A673 (cell line): ENCODE measurements around the gene VTN. TPM values are rescaled to one million over a fixed set of nuclear protein-coding genes. Genes with fewer than 3 reads are reported as not detected.
"Not testable (repeated sequence)": the region's sequence is repeated elsewhere in the genome, so short reads cannot be mapped to it uniquely, and the experiment has no call there.

Experiments
- BruUV-seq: library from RNA; stranded (reverse); fragments of 400-500 nt; replicated peaks from 2 replicates; lab custom pipeline; 2021; lab: Mats Ljungman, UMichigan
- CTCF ChIA-PET: fragments of 300-600 bp; sonication (Branson Sonifier 250); formaldehyde crosslinking; loops from one replicate; lab custom pipeline; 2022; ENCODE audit warnings: antibody characterized with exemption; lab: Charles Lee
- POLR2A ChIA-PET: fragments of 300-600 bp; sonication (Branson Sonifier 250); formaldehyde crosslinking; loops from one replicate; lab custom pipeline; 2022; ENCODE audit warnings: antibody characterized with exemption; ENCODE audit not compliant: low non-redundant PET; lab: Charles Lee
- DNase-seq: peaks from one replicate; pipeline ENCODE4 v3.0.0-alpha.2; 2015; ENCODE audit warnings: low spot score
- H3K27ac ChIP-seq: fragments of 200-600 bp; sonication (generic); 2 replicates; pipeline ENCODE4 v1.5.1; 2016; ENCODE audit warnings: mixed run types, low read depth, mild to moderate bottlenecking, mixed read lengths, antibody characterized with exemption, low read length; ENCODE audit not compliant: poor library complexity, severe bottlenecking
- H3K27me3 ChIP-seq: fragments of 200-600 bp; sonication (generic); replicated peaks from 2 replicates; pipeline ENCODE4 v1.6.1; 2017; ENCODE audit warnings: mixed run types, low read depth, mild to moderate bottlenecking, mixed read lengths, antibody characterized with exemption, low read length; ENCODE audit not compliant: insufficient read depth, poor library complexity
- H3K36me3 ChIP-seq: fragments of 200-600 bp; sonication (generic); 2 replicates; pipeline ENCODE4 v1.6.1; 2016; ENCODE audit warnings: mixed run types, mild to moderate bottlenecking, mixed read lengths, antibody characterized with exemption, low read length; ENCODE audit not compliant: insufficient read depth, poor library complexity, severe bottlenecking
- H3K4me1 ChIP-seq: fragments of 200-600 bp; sonication (generic); 2 replicates; pipeline ENCODE4 v1.6.1; 2017; ENCODE audit warnings: mixed run types, mild to moderate bottlenecking, mixed read lengths, antibody characterized with exemption, low read length; ENCODE audit not compliant: insufficient read depth, poor library complexity, severe bottlenecking
- H3K4me3 ChIP-seq: fragments of 200-600 bp; sonication (generic); 2 replicates; pipeline ENCODE4 v1.5.1; 2016; ENCODE audit warnings: low read depth, mixed run types, mild to moderate bottlenecking, mixed read lengths, low read length; ENCODE audit not compliant: poor library complexity, severe bottlenecking
- H3K9me3 ChIP-seq: fragments of 200-600 bp; sonication (generic); 2 replicates; pipeline ENCODE4 v1.6.1; 2016; ENCODE audit warnings: mixed run types, low read depth, mild to moderate bottlenecking, mixed read lengths, antibody characterized with exemption, low read length; ENCODE audit not compliant: poor library complexity, severe bottlenecking
- CTCF ChIP-seq: fragments of 300-800, 200-600 bp; sonication (generic); conservative IDR thresholded peaks from 2 replicates; pipeline ENCODE4 v1.5.1; 2017; ENCODE audit warnings: low read depth, mild to moderate bottlenecking, antibody characterized with exemption, low read length, moderate library complexity, mixed read lengths
- EZH2 ChIP-seq: fragments of 200-600 bp; sonication (generic); IDR thresholded peaks from 2 replicates; pipeline ENCODE4 v1.6.1; 2017; ENCODE audit warnings: borderline replicate concordance, low read depth, mild to moderate bottlenecking, mixed read lengths, antibody characterized with exemption, low read length; ENCODE audit not compliant: poor library complexity, severe bottlenecking
- intact Hi-C: fragments of 100-400 bp; cut with micrococcal nuclease; formaldehyde crosslinking; loops from one replicate; pipeline ENCODE4 v1.10.0; 2022; ENCODE audit not compliant: unreplicated experiment
- total RNA-seq: library from RNA; stranded (reverse); gene quantifications from 2 replicates; pipeline ENCODE4 v1.2.3, GENCODE V29; 2021

VTN gene
- total RNA-seq, 1 experiment from 2014 or later: 0.26 TPM

- DNase-seq: no peak
- no peak overlapping the region for H3K4me3 ChIP-seq
- H3K4me1 ChIP-seq: peaks cover 6% of the 10 kb centered on the region
- intact Hi-C loops: no loop called here
- BruUV-seq: no TSS peak
- H3K27me3 ChIP-seq: no peaks in the 10 kb centered on the region
- ChIA-PET POLR2A (no interaction called here), CTCF (no interaction called here)
- TF ChIP-seq EZH2 (no peak), CTCF (no peak)
- no peak overlapping the region for H3K27ac ChIP-seq
- peaks cover 33% of the 10 kb centered on the region for H3K36me3 ChIP-seq
- H3K9me3 ChIP-seq: no peaks in the 10 kb centered on the region
Measured at GRCh38 chr17:28340374-28340773, 29.7 kb downstream of the VTN start.

GRCh38 chr17:28339431-28339830, 30.7 kb downstream of the VTN start:
- no peaks in the 10 kb centered on the region for H3K9me3 ChIP-seq
- CTCF ChIA-PET: no interaction called here
- H3K27ac ChIP-seq: no peak overlapping the region
- POLR2A ChIA-PET: no interaction called here
- H3K4me3 ChIP-seq: no peak overlapping the region
- DNase-seq: no peak
- intact Hi-C loops: no loop called here
- H3K27me3 ChIP-seq: no peaks in the 10 kb centered on the region
- no TSS peak for BruUV-seq
- H3K36me3 ChIP-seq: peaks cover 29% of the 10 kb centered on the region
- no peak for TF ChIP-seq CTCF
- TF ChIP-seq EZH2: no peak
- H3K4me1 ChIP-seq: peaks cover 7% of the 10 kb centered on the region

- H3K4me3 ChIP-seq, intact Hi-C loops, H3K27me3 ChIP-seq, H3K27ac ChIP-seq, BruUV-seq, DNase-seq, H3K9me3 ChIP-seq, POLR2A ChIA-PET: not testable (repeated sequence)
- Histone ChIP-seq H3K36me3 (peaks cover 25% of the 10 kb centered on the region), H3K4me1 (peaks cover 11% of the 10 kb centered on the region)
- CTCF ChIA-PET: interaction anchor here (0.5 kb wide), 1 partner anchor 207 kb away, joined by 6 read pairs; no protein-coding TSS in a partner anchor
Measured at GRCh38 chr17:28338769-28339212, 31.3 kb downstream of the VTN start.
